Gastroesophageal sphincter (tissue), 4 donors: ENCODE results near the gene ZKSCAN2. TPM values are rescaled to one million over a fixed set of nuclear protein-coding genes. Genes with fewer than 3 reads are reported as not detected.

Experiments
- ATAC-seq: fragments of 150-250 bp; one replicate; pipeline ENCODE4 v1.9.1; 2016; ENCODE audit warnings: mild to moderate bottlenecking, moderate library complexity
- H3K27ac ChIP-seq, 4 donors: fragments of 200-600 bp; sonication (generic) in 3 of 4; 1 replicate in 3 of 4; 2 replicates in 1 of 4; pipeline ENCODE4 v1.5.1; 2016 to 2019
- H3K27me3 ChIP-seq: fragments of 200-600 bp; sonication (generic); one replicate; pipeline ENCODE4 v1.5.1; 2019
- H3K36me3 ChIP-seq, 2 donors: fragments of 200-600 bp; sonication (generic); one replicate each; pipeline ENCODE4 v1.5.1; 2019; ENCODE audit warnings: control low read depth in 1 of 2
- H3K4me1 ChIP-seq, 3 donors: fragments of 200-600 bp; sonication (generic); 1 replicate in 2 of 3; 2 replicates in 1 of 3; pipeline ENCODE4 v1.5.1; 2016 to 2019; ENCODE audit warnings: control low read depth in 2 of 3
- H3K4me3 ChIP-seq, 2 donors: fragments of 200-600 bp; sonication (generic); one replicate each; pipeline ENCODE4 v1.5.1; 2019; ENCODE audit warnings: mild to moderate bottlenecking in 1 of 2, moderate library complexity in 1 of 2
- H3K9me3 ChIP-seq, 3 donors: fragments of 200-600 bp; sonication (generic); one replicate each; pipeline ENCODE4 v1.5.1; 2017 to 2019; ENCODE audit warnings: control low read depth in 2 of 3
- CTCF ChIP-seq, 4 experiments: fragments of 200-600 bp in 2 of 4; fragments of 450-650 bp in 2 of 4; sonication (generic) in 1 of 4; IDR thresholded peaks; one replicate each; pipeline ENCODE4 v1.5.1; 2017 to 2019; ENCODE audit warnings: antibody characterized with exemption in 4 of 4, mild to moderate bottlenecking in 2 of 4, moderate library complexity in 2 of 4
- EP300 ChIP-seq: sonication (generic); formaldehyde crosslinking; IDR thresholded peaks from one replicate; pipeline ENCODE4 v1.6.1; 2017; ENCODE audit warnings: antibody characterized with exemption, mild to moderate bottlenecking
- POLR2A ChIP-seq, 2 donors: fragments of 450-650 bp; IDR thresholded peaks; one replicate each; pipeline ENCODE4 v1.6.1; 2017; ENCODE audit warnings: antibody characterized with exemption in 2 of 2, mild to moderate bottlenecking in 2 of 2, moderate library complexity in 1 of 2
- POLR2AphosphoS5 ChIP-seq: sonication (generic); formaldehyde crosslinking; IDR thresholded peaks from one replicate; pipeline ENCODE4 v1.6.1; 2017; ENCODE audit warnings: antibody characterized with exemption
- WGBS, 2 donors: methylation state at CpG; one replicate each; pipeline ENCODE4 v1.1.5; 2018; ENCODE audit warnings: low coverage in 1 of 2; 5-methylcytosine and 5-hydroxymethylcytosine counted together
- total RNA-seq, 4 donors: library from RNA; depleted of rRNA; stranded (reverse); fragments of >200 nt; gene quantifications; one replicate each; pipeline ENCODE4 v1.1.0, GENCODE V29; 2016

ZKSCAN2 gene
- total RNA-seq, 4 donors from 2014 or later, result 3.6 to 6.8 (median 5.5) TPM

- no peaks in the 10 kb centered on the region for H3K27me3 ChIP-seq
- peaks cover 0 to 6% (median 0%) of the 10 kb centered on the region in 3 donors for H3K9me3 ChIP-seq
- no peak for ATAC-seq
- H3K36me3 ChIP-seq, result no peaks in the 10 kb centered on the region
- WGBS, 2 donors, result no CpG with 5 or more reads among the region's 17 CpGs
- TF ChIP-seq POLR2AphosphoS5 (no peak), CTCF (IDR thresholded peaks at IDR 0.05) (no peak), POLR2A (IDR thresholded peaks at IDR 0.05) (no peak)
- H3K4me3 ChIP-seq, result no peak overlapping the region
- H3K4me1 ChIP-seq, result no peaks in the 10 kb centered on the region
- H3K27ac ChIP-seq, result no peak overlapping the region
These were observed 40.5 kb downstream of the ZKSCAN2 start for GRCh38 chr16:25217112-25217511.

GRCh38 chr16:25213709-25214397 is 43.8 kb downstream of the ZKSCAN2 start:
- peaks cover 0 to 6% (median 0%) of the 10 kb centered on the region in 3 donors for H3K9me3 ChIP-seq
- H3K4me1 ChIP-seq, result no peaks in the 10 kb centered on the region
- no peaks in the 10 kb centered on the region for H3K27me3 ChIP-seq
- H3K27ac ChIP-seq, result no peak overlapping the region
- TF ChIP-seq EP300 (no peak), POLR2A (IDR thresholded peaks at IDR 0.05) (no peak), POLR2AphosphoS5 (no peak), CTCF (IDR thresholded peaks at IDR 0.05) (no peak)
- WGBS, 2 donors, result 21 to 37% methylated on average over 3 to 6 of the region's 6 CpGs
- no peak overlapping the region for H3K4me3 ChIP-seq
- no peaks in the 10 kb centered on the region for H3K36me3 ChIP-seq
- no peak for ATAC-seq

GRCh38 chr16:25212636-25213035 is 45.0 kb downstream of the ZKSCAN2 start:
- peaks cover 0 to 6% (median 0%) of the 10 kb centered on the region in 3 donors for H3K9me3 ChIP-seq
- 90% methylated on average over 2 of the region's 2 CpGs; no CpG with 5 or more reads in 1 of the 2 donors for WGBS, 2 donors
- TF ChIP-seq POLR2AphosphoS5, result no peak
- TF ChIP-seq POLR2A (IDR thresholded peaks at IDR 0.05), result no peak
- no peak for TF ChIP-seq CTCF (IDR thresholded peaks at IDR 0.05)
- no peak for TF ChIP-seq EP300
- H3K4me3 ChIP-seq, result no peak overlapping the region
- H3K36me3 ChIP-seq, result no peaks in the 10 kb centered on the region
- no peak overlapping the region for H3K27ac ChIP-seq
- H3K4me1 ChIP-seq, result no peaks in the 10 kb centered on the region
- ATAC-seq, result no peak
- no peaks in the 10 kb centered on the region for H3K27me3 ChIP-seq

GRCh38 chr16:25210758-25211157 is 46.9 kb downstream of the ZKSCAN2 start:
- Histone ChIP-seq H3K36me3 (no peaks in the 10 kb centered on the region), H3K4me1 (no peaks in the 10 kb centered on the region), H3K9me3 (peaks cover 0 to 6% (median 0%) of the 10 kb centered on the region in 3 donors), H3K4me3 (no peak overlapping the region), H3K27me3 (no peaks in the 10 kb centered on the region), H3K27ac (no peak overlapping the region)
- WGBS, 2 donors, result 23 to 64% methylated on average over 2 to 3 of the region's 4 CpGs
- no peak for TF ChIP-seq EP300
- no peak for TF ChIP-seq POLR2A (IDR thresholded peaks at IDR 0.05)
- no peak for TF ChIP-seq CTCF (IDR thresholded peaks at IDR 0.05)
- TF ChIP-seq POLR2AphosphoS5, result no peak
- no peak for ATAC-seq

GRCh38 chr16:25199457-25199856 is 58.2 kb downstream of the ZKSCAN2 start:
- TF ChIP-seq CTCF (IDR thresholded peaks at IDR 0.05) (no peak), POLR2AphosphoS5 (no peak), POLR2A (IDR thresholded peaks at IDR 0.05) (no peak), EP300 (no peak)
- ATAC-seq, result no peak
- Histone ChIP-seq H3K36me3 (no peaks in the 10 kb centered on the region), H3K4me3 (no peak overlapping the region), H3K27me3 (no peaks in the 10 kb centered on the region), H3K4me1 (no peaks in the 10 kb centered on the region), H3K9me3 (no peaks in the 10 kb centered on the region), H3K27ac (no peak overlapping the region)
- WGBS, 2 donors, result 91 to 100% methylated on average over 2 to 7 of the region's 7 CpGs
